Tongue (tissue), 2 donors: Measurements from ENCODE around the gene DYNC2LI1. TPM values are rescaled to one million over a fixed set of nuclear protein-coding genes. Genes with fewer than 3 reads are reported as not detected.

Experiments used
- DNase-seq: peaks from one replicate; pipeline ENCODE4 v3.0.0-alpha.2; 2015
- total RNA-seq: library from RNA; depleted of rRNA; stranded (reverse); fragments of >200 nt; gene quantifications from one replicate; pipeline ENCODE4 v1.2.3, GENCODE V29; 2014

The DYNC2LI1 gene
- total RNA-seq, 1 donor from 2014 or later = 37.3 TPM

GRCh38 chr2:43818761-43819160 is 44.9 kb downstream of the DYNC2LI1 start:
- DNase-seq = no peak

GRCh38 chr2:43819491-43820163 is 45.8 kb downstream of the DYNC2LI1 start:
- DNase-seq = no peak

GRCh38 chr2:43822839-43823238 is 49.0 kb downstream of the DYNC2LI1 start:
- DNase-seq = no peak

- DNase-seq = no peak
Measured at GRCh38 chr2:43823751-43824150, 49.9 kb downstream of the DYNC2LI1 start.

GRCh38 chr2:43824512-43824911 is 50.7 kb downstream of the DYNC2LI1 start:
- no peak for DNase-seq

GRCh38 chr2:43824951-43825493 is 51.2 kb downstream of the DYNC2LI1 start:
- no peak for DNase-seq

GRCh38 chr2:43825841-43826240 is 52.0 kb downstream of the DYNC2LI1 start:
- DNase-seq = no peak

GRCh38 chr2:43826305-43827250 is 52.7 kb downstream of the DYNC2LI1 start:
- DNase-seq = no peak

GRCh38 chr2:43831543-43832294 is 57.9 kb downstream of the DYNC2LI1 start:
- DNase-seq = peak; percentile 10

- no peak for DNase-seq
Measured at GRCh38 chr2:43832457-43832856, 58.6 kb downstream of the DYNC2LI1 start.

- DNase-seq = no peak
Measured at GRCh38 chr2:43837033-43837432, 63.2 kb downstream of the DYNC2LI1 start.

- DNase-seq = no peak
Measured at GRCh38 chr2:43837831-43838559, 64.2 kb downstream of the DYNC2LI1 start.

- no peak for DNase-seq
Measured at GRCh38 chr2:43838560-43839267, 64.9 kb downstream of the DYNC2LI1 start, which contains the start of the genes ABCG5 and ABCG8. TSS of gene ABCG5 (minus strand) at chr2:43838839. CDS start at chr2:43838679, 160 bp downstream. TSS of gene ABCG8 (plus strand) at chr2:43838971. CDS start at chr2:43839054, 83 bp downstream.

GRCh38 chr2:43839776-43840564 is 66.1 kb downstream of the DYNC2LI1 start:
- DNase-seq = no peak

- DNase-seq = no peak
Measured at GRCh38 chr2:43840965-43841364, 67.1 kb downstream of the DYNC2LI1 start.

- no peak for DNase-seq
Measured at GRCh38 chr2:43841949-43842865, 68.4 kb downstream of the DYNC2LI1 start.

- DNase-seq = no peak
Measured at GRCh38 chr2:43842866-43843226, 69.0 kb downstream of the DYNC2LI1 start.

GRCh38 chr2:43845181-43845580 is 71.3 kb downstream of the DYNC2LI1 start:
- no peak for DNase-seq
